Measurements from ENCODE around the gene PGBD5.

Gene PGBD5

GRCh38 chr1:230321741-230322420 is 104.3 kb downstream of the PGBD5 start:
- no peak for DNase-seq (ENCODE audit: low spot score)

GRCh38 chr1:230321341-230321740 is 104.8 kb downstream of the PGBD5 start:
- no peak for DNase-seq (ENCODE audit: low spot score)

GRCh38 chr1:230320804-230321203 is 105.3 kb downstream of the PGBD5 start:
- DNase-seq (ENCODE audit: low spot score): no peak

GRCh38 chr1:230319014-230319747 is 107.0 kb downstream of the PGBD5 start:
- no peak for DNase-seq (ENCODE audit: low spot score)

GRCh38 chr1:230317823-230318819 is 108.0 kb downstream of the PGBD5 start:
- DNase-seq (ENCODE audit: low spot score): peak; percentile 27

- no peak for DNase-seq (ENCODE audit: low spot score)
These were observed 109.0 kb downstream of the PGBD5 start for GRCh38 chr1:230316864-230317745.

GRCh38 chr1:230315099-230315498 is 111.0 kb downstream of the PGBD5 start:
- no peak for DNase-seq (ENCODE audit: low spot score)

- DNase-seq (ENCODE audit: low spot score): no peak
These were observed 112.0 kb downstream of the PGBD5 start for GRCh38 chr1:230314142-230314470.

GRCh38 chr1:230313453-230314141 is 112.5 kb downstream of the PGBD5 start:
- no peak for DNase-seq (ENCODE audit: low spot score)

GRCh38 chr1:230312676-230313075 is 113.5 kb downstream of the PGBD5 start:
- DNase-seq (ENCODE audit: low spot score): no peak

- DNase-seq (ENCODE audit: low spot score): peak; percentile 77
These were observed 115.6 kb downstream of the PGBD5 start for GRCh38 chr1:230310381-230311163.

- no peak for DNase-seq (ENCODE audit: low spot score)
These were observed 116.4 kb downstream of the PGBD5 start for GRCh38 chr1:230309646-230310177.

- DNase-seq (ENCODE audit: low spot score): no peak
These were observed 117.3 kb downstream of the PGBD5 start for GRCh38 chr1:230308821-230309220.

GRCh38 chr1:230308039-230308438 is 118.1 kb downstream of the PGBD5 start:
- peak; percentile 98 for DNase-seq (ENCODE audit: low spot score)

GRCh38 chr1:230307213-230307612 is 118.9 kb downstream of the PGBD5 start:
- peak; percentile 97 for DNase-seq (ENCODE audit: low spot score)

GRCh38 chr1:230306169-230306568 is 120.0 kb downstream of the PGBD5 start:
- no peak for DNase-seq (ENCODE audit: low spot score)

- peak; percentile 34 for DNase-seq (ENCODE audit: low spot score)
These were observed 122.3 kb downstream of the PGBD5 start for GRCh38 chr1:230303822-230304221.

GRCh38 chr1:230303069-230303468 is 123.1 kb downstream of the PGBD5 start:
- no peak for DNase-seq (ENCODE audit: low spot score)

GRCh38 chr1:230301822-230302221 is 124.3 kb downstream of the PGBD5 start:
- DNase-seq (ENCODE audit: low spot score): no peak

GRCh38 chr1:230301322-230301721 is 124.8 kb downstream of the PGBD5 start:
- no peak for DNase-seq (ENCODE audit: low spot score)

Data from kidney tubule cell (primary cell).